Fibroblast of skin of left quadriceps (primary cell): ENCODE measurements around the gene DPP6.
"Not testable (repeated sequence)": the region's sequence is repeated elsewhere in the genome, so short reads cannot be mapped to it uniquely, and the experiment has no call there.

Experiments used
- DNase-seq, 2 experiments: peaks; one replicate each; pipeline ENCODE4 v3.0.0-alpha.2; 2013; ENCODE audit warnings: low read depth in 2 of 2

The DPP6 gene

GRCh38 chr7:154909241-154910105 is 857.3 kb downstream of the DPP6 start:
- no peak for DNase-seq

GRCh38 chr7:154910125-154910524 is 857.9 kb downstream of the DPP6 start:
- no peak for DNase-seq

GRCh38 chr7:154910977-154911376 is 858.8 kb downstream of the DPP6 start:
- DNase-seq, result no peak

- no peak for DNase-seq
Observed at GRCh38 chr7:154911411-154911810, 859.2 kb downstream of the DPP6 start.

GRCh38 chr7:154911862-154912455 is 859.8 kb downstream of the DPP6 start:
- no peak for DNase-seq

GRCh38 chr7:154912871-154913637 is 860.9 kb downstream of the DPP6 start:
- no peak for DNase-seq

- DNase-seq, result peak; percentile 20 to 29
Observed at GRCh38 chr7:154913638-154914307, 861.6 kb downstream of the DPP6 start.

- no peak for DNase-seq
Observed at GRCh38 chr7:154914308-154914995, 862.3 kb downstream of the DPP6 start.

- DNase-seq, result no peak
Observed at GRCh38 chr7:154914996-154915380, 862.8 kb downstream of the DPP6 start.

- DNase-seq, result no peak
Observed at GRCh38 chr7:154915600-154915999, 863.4 kb downstream of the DPP6 start.

GRCh38 chr7:154916381-154916780 is 864.2 kb downstream of the DPP6 start:
- no peak for DNase-seq

GRCh38 chr7:154916856-154917807 is 864.9 kb downstream of the DPP6 start:
- DNase-seq, result no peak

- DNase-seq, result no peak
Observed at GRCh38 chr7:154917808-154918160, 865.6 kb downstream of the DPP6 start.

- no peak for DNase-seq
Observed at GRCh38 chr7:154918266-154918665, 866.1 kb downstream of the DPP6 start.

GRCh38 chr7:154918741-154919140 is 866.5 kb downstream of the DPP6 start:
- DNase-seq, result no peak

- no peak for DNase-seq
Observed at GRCh38 chr7:154919344-154920225, 867.4 kb downstream of the DPP6 start.

- not testable (repeated sequence) for DNase-seq
Observed at GRCh38 chr7:154922472-154922871, 870.3 kb downstream of the DPP6 start.

- peak; percentile 64 to 66 for DNase-seq
Observed at GRCh38 chr7:154927624-154928125, 875.5 kb downstream of the DPP6 start.
